Nephron (organoid): ENCODE results near the gene ZNF500.

ENCODE experiments used
- H3K27ac Mint-ChIP-seq, 3 experiments: 2 replicates each; pipeline ENCODE4 v1.8.0; 2020; ENCODE audit warnings: mixed read lengths in 3 of 3, mild to moderate bottlenecking in 2 of 3, moderate library complexity in 1 of 3
- H3K27me3 Mint-ChIP-seq: 2 replicates; pipeline ENCODE4 v1.8.0; 2021; ENCODE audit warnings: low read depth, mild to moderate bottlenecking, moderate library complexity, mixed read lengths
- H3K36me3 Mint-ChIP-seq: 2 replicates; pipeline ENCODE4 v1.8.0; 2020; ENCODE audit warnings: low read depth, mixed read lengths
- H3K4me1 Mint-ChIP-seq: 2 replicates; pipeline ENCODE4 v1.8.0; 2020; ENCODE audit warnings: mixed read lengths
- H3K4me3 Mint-ChIP-seq, 3 experiments: 2 replicates each; pipeline ENCODE4 v1.8.0; 2020; ENCODE audit warnings: mild to moderate bottlenecking in 3 of 3, mixed read lengths in 3 of 3, moderate library complexity in 2 of 3
- H3K9me3 Mint-ChIP-seq: 2 replicates; pipeline ENCODE4 v1.8.0; 2020; ENCODE audit warnings: mixed read lengths
- TF ChIP-seq, protein P1 (sequence below), 3 experiments: fragments of 200-600 bp; sonication (generic); IDR thresholded peaks; one replicate each; pipeline ENCODE4 v1.5.0; 2021; ENCODE audit warnings: antibody characterized with exemption in 3 of 3; ENCODE audit not compliant: unreplicated experiment in 3 of 3

The ZNF500 gene

DNA sequence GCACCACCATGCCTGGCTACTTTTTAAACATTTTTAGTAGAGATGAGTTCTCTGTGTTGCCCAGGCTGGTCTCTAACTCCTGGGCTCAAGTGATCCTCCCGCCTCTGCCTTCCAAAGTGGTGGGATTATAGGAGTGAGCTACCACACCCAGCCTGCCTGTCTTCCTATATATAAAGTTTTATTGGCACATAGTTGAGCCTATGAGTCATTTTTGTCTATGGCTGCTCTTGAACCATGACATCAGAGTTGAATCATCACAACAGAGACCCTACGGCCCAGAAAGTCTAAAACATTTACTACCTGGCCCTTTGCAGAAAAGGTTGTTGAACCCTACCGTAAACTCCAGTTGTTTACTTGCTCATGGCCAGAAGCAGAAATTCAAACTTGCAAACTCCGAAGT, 13.3 kb upstream of the ZNF500 start:
- TF ChIP-seq, protein P1, sequence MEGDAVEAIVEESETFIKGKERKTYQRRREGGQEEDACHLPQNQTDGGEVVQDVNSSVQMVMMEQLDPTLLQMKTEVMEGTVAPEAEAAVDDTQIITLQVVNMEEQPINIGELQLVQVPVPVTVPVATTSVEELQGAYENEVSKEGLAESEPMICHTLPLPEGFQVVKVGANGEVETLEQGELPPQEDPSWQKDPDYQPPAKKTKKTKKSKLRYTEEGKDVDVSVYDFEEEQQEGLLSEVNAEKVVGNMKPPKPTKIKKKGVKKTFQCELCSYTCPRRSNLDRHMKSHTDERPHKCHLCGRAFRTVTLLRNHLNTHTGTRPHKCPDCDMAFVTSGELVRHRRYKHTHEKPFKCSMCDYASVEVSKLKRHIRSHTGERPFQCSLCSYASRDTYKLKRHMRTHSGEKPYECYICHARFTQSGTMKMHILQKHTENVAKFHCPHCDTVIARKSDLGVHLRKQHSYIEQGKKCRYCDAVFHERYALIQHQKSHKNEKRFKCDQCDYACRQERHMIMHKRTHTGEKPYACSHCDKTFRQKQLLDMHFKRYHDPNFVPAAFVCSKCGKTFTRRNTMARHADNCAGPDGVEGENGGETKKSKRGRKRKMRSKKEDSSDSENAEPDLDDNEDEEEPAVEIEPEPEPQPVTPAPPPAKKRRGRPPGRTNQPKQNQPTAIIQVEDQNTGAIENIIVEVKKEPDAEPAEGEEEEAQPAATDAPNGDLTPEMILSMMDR (IDR thresholded peaks at IDR 0.05; ENCODE audit: unreplicated experiment in 3 of 3), result no peak
- Mint-ChIP-seq H3K27me3 (peaks cover 9% of the 10 kb centered on the region), H3K36me3 (no peaks in the 10 kb centered on the region), H3K27ac (no peak overlapping the region), H3K4me1 (no peaks in the 10 kb centered on the region), H3K4me3 (no peak overlapping the region), H3K9me3 (no peaks in the 10 kb centered on the region)

DNA sequence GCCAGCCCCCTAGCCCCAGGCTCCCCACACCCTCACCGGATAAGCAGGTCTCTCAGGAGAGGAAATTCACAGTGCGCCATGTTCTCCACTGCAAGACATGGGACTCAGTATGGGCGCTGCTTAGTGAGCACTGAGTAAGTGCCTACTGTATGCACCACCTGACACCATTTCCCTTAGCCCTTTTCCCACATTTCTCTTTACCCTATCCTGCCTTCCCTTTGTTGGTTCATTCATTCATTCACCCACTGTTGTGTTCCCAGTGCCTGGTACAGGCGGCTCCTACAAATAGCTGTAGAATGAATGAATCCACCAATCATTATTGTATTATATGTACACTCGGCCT, 11.1 kb upstream of the ZNF500 start:
- Mint-ChIP-seq H3K27ac (no peak overlapping the region), H3K4me3 (no peak overlapping the region), H3K27me3 (peaks cover 12% of the 10 kb centered on the region), H3K36me3 (no peaks in the 10 kb centered on the region), H3K4me1 (no peaks in the 10 kb centered on the region), H3K9me3 (no peaks in the 10 kb centered on the region)
- TF ChIP-seq, protein P1 (IDR thresholded peaks at IDR 0.05; ENCODE audit: unreplicated experiment in 3 of 3), result no peak

DNA sequence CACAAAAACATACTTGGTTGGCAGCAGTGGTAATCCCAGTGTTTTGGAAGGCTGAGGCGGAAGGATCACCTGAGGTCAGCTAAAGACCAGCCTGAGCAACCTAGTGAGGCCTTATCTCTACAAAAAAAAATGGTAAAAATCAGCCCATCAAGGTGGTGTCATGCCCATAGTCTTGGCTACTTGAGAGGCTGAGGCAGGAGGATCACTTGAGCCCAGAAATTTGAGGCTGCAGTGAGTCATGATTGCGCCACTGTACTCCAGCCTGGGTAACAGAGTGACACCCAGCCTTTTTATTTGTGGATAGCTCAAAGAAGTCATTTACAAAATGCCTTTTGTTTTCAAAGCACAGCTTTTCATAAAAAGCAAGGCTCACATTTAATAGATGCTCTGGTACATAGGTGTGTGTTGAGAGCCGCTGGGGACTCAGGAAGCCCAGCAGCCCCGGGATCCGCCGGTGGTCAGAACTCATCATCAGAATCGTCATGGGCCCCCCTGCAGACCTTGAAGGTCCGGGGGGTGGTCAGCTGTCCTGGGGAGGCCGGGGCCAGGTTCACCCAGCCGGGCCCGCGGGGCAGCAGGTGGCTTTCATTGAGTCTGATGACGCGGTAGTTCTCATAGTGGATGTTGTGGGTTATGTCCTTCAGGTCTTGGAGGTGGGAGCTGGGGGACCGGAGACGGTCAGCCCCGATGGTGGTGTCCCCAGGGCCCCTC, 10.5 kb upstream of the ZNF500 start:
- TF ChIP-seq, protein P1 (IDR thresholded peaks at IDR 0.05; ENCODE audit: unreplicated experiment in 3 of 3), result no peak
- H3K27me3 Mint-ChIP-seq, result peaks cover 9% of the 10 kb centered on the region
- no peaks in the 10 kb centered on the region for H3K9me3 Mint-ChIP-seq
- no peak overlapping the region for H3K27ac Mint-ChIP-seq
- H3K4me3 Mint-ChIP-seq, result no peak overlapping the region
- H3K36me3 Mint-ChIP-seq, result no peaks in the 10 kb centered on the region
- no peaks in the 10 kb centered on the region for H3K4me1 Mint-ChIP-seq

DNA sequence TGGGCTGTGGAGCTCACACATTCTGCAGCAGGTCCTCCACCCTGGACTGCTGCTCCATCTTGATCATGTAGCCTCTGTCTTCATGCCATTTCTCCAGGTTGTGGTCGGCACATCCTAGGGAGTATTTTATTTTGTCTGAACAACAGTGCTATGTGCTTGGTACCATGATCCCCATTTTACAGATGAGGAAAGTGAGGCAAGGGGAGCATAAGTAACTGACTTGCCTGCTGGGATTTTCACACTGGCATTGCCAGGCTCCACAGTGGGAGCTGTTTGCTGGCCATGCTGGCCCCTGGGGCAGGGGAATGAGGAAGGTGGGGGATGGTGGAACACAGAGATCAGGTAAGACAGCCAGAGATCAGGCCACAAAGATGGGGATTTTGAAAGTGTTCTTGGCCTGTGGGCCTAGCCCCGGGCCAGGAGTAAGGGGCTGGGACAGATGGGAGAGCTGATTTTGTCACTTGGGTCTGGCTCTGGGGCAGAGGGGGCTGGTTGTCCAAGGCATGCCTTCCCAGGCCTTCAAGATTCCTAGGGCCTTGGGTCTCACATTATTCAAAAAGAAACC, 9.3 kb upstream of the ZNF500 start:
- TF ChIP-seq, protein P1 (IDR thresholded peaks at IDR 0.05; ENCODE audit: unreplicated experiment in 3 of 3), result no peak
- Mint-ChIP-seq H3K4me1 (no peaks in the 10 kb centered on the region), H3K4me3 (no peak overlapping the region), H3K27me3 (peaks cover 9% of the 10 kb centered on the region), H3K9me3 (no peaks in the 10 kb centered on the region), H3K36me3 (no peaks in the 10 kb centered on the region), H3K27ac (no peak overlapping the region)

DNA sequence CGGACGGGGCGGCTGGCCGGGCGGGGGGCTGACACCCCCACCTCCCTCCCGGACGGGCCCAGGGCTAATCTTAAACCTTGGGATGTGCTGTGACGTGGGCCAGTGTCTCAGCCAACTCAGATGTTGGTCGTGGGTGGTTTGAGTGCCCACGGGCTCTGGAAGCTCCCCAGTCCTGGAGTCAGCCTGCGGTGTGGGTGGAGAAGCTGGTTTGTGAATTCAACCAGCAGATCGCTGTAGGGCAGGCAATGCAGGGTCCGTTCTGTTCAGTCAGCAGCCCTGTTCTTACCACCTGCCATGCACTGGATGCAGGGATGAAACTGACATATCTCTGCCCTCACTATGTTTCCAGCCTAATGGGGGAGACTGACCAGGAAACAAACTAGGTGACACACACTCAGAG, 8.0 kb upstream of the ZNF500 start:
- Mint-ChIP-seq H3K27ac (no peak overlapping the region), H3K36me3 (no peaks in the 10 kb centered on the region), H3K4me3 (no peak overlapping the region), H3K27me3 (peaks cover 4% of the 10 kb centered on the region), H3K4me1 (no peaks in the 10 kb centered on the region), H3K9me3 (no peaks in the 10 kb centered on the region)
- TF ChIP-seq, protein P1 (IDR thresholded peaks at IDR 0.05; ENCODE audit: unreplicated experiment in 3 of 3), result no peak

DNA sequence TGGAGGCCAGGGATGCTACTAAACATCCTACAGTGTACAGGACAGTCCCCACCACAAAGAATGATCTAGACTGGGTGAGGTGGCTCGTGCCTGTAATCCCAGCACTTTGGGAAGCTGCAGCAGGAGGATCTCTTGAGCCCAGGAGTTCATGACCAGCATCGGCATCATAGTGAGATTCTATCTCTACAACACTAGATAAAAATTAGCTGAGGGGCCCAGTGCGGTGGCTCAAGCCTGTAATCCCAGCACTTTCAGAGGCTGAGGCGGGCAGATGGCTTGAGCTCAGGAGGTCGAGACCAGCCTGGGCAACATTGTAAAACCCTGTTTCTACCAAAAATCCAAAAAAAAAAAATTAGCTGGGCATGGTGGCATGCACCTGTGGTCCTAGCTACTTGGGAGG, 5.4 kb upstream of the ZNF500 start:
- H3K9me3 Mint-ChIP-seq, result no peaks in the 10 kb centered on the region
- H3K27me3 Mint-ChIP-seq, result peaks cover 4% of the 10 kb centered on the region
- no peaks in the 10 kb centered on the region for H3K36me3 Mint-ChIP-seq
- no peak overlapping the region for H3K27ac Mint-ChIP-seq
- H3K4me3 Mint-ChIP-seq, result no peak overlapping the region
- peaks cover 8% of the 10 kb centered on the region for H3K4me1 Mint-ChIP-seq
- TF ChIP-seq, protein P1 (IDR thresholded peaks at IDR 0.05; ENCODE audit: unreplicated experiment in 3 of 3), result no peak
